LoVo (cell line): ENCODE data around the gene TMED4.

Source experiments
- DNase-seq: peaks from one replicate; pipeline ENCODE4 v3.0.0-alpha.2; 2016; ENCODE audit warnings: low spot score

TMED4 gene

DNA sequence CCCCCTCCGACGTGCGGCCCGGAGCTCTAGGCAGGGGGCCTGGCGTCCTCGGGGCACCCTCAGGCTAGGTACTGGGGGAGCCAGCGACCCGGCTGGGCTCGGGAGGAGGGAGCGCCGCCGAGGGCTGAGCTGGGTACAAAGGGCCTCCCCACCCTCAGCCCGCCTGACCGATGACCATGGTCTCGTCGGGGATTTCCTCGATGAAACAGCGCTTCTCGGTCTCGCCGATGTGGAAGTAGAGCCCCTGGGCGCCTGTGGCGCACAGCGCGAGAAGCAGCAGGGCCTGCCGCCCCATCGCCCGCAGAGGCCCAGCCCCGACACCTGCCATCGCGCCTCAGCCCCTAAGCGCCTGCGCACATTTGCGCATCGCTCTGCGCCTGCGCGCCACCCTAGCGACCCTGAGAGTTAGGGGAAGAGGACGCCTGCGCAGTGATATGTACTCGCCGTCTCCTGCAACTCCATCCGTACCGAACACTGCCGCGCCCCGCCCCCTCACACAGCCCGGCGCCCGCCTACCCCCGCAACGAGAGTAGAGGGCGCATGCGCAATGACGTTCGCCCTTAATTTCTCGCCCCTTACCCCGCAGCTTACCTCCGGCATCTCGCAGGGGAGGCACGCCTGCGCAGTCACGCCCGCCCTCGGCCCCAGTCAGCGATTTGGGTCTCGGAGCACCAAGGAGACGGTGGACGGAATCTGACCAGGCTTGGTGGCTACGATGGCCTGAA is at the start of gene TMED4:
Gene TMED4 (minus strand): TSS at position 353 of the 725 bp plus-strand sequence. CDS start 25 bp downstream, at position 328.
- peak; percentile 100 for DNase-seq

- no peak for DNase-seq
Measured at GRCh38 chr7:44631458-44632115, 49.6 kb upstream of the TMED4 start.

- DNase-seq = no peak
Measured at GRCh38 chr7:44630792-44631457, 48.9 kb upstream of the TMED4 start.

GRCh38 chr7:44629829-44630522 is 47.9 kb upstream of the TMED4 start:
- no peak for DNase-seq

DNA sequence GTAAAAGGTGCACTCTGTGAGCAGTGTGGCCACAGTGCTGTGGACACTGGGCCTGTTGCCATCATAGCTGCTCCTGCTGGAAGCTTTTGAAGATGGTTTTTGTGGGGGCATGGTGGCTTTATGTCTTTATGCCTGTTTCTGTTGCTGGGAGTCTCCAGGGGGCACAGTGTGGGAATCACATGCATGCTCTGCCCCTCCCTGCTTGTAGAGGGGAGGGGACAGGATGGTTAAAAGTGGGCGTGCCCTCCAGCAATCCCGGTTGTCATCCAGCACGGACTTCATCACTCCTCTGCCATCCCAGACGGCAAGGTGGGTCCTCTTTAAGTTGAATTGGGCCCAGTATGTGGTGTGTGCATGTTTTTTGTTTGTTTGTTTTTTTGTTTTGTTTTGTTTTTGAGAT is 44.6 kb upstream of the TMED4 start:
- DNase-seq = no peak

GRCh38 chr7:44625526-44626471 is 43.8 kb upstream of the TMED4 start:
- DNase-seq = no peak

- DNase-seq = no peak
Measured at GRCh38 chr7:44624318-44624717, 42.3 kb upstream of the TMED4 start.

GRCh38 chr7:44622342-44623151 is 40.5 kb upstream of the TMED4 start:
- no peak for DNase-seq

DNA sequence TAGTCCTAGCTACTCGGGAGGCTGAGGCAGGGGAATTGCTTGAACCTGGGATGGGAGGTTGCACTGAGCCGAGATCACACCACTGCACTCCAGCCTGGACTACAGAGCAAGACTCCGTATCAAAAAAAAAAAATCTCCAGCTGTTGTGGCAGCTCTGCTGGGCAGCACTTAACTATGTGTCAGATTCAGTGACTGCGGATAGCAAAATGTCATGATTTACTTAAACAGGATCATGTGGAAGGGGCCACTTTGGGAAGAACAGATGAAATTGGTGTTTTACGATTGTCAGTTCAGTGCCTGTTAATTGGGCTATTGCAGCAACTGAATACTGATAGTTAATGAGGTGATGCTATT is 39.7 kb upstream of the TMED4 start:
- DNase-seq = no peak

DNA sequence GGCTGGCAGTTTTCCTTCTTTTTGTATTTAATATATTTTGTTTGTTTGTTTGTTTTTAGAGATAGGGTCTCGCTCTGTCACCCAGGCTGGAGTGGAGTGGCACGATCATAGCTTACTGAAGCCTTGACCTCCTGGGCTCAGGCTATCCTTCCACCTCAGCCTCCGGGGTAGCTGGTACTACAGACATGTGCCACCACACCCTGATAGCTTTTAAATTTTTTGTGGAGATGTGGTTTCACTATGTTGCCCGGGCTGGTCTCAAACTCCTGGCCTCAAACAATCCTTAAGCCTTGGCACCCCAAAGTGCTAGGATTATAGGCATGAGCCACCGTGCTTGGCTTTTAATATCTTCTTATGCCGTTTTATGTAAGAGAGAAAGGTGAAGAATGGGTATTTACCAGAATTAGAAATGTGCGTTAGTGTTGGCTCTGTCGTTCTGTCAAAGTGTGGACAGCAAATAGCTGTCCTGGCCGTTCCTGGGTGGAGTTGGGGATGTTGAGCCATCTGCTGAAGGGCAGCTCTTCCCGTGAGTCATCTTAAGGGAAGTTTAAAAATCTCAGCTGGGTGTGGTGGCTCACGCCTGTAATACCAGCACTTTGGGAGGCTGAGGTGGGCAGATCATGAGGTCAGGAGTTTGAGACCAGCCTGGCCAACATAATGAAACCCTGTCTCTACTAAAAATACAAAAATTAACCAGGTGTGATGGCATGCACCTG is 39.2 kb upstream of the TMED4 start:
- peak; percentile 70 for DNase-seq

DNA sequence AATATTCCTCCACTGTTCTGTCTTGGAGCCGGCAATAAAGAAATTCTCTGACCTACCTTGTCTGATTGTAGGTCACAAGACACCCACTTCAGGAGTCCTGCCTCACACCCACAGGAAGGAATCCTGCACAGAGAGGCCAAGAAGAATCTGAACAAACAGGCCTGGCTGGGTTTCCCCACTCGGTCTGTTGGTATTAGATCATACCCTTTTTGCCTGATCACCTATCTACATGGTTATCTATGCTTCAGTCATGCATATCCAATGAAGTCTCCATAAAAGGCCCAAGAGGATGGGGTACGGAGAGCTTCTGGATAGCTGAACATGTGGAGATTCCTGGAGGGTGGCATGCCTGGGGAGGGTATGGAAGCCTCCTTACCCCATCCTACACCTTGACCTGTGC is 36.7 kb upstream of the TMED4 start:
- DNase-seq = no peak

- DNase-seq = no peak
Measured at GRCh38 chr7:44618045-44618444, 36.0 kb upstream of the TMED4 start.

DNA sequence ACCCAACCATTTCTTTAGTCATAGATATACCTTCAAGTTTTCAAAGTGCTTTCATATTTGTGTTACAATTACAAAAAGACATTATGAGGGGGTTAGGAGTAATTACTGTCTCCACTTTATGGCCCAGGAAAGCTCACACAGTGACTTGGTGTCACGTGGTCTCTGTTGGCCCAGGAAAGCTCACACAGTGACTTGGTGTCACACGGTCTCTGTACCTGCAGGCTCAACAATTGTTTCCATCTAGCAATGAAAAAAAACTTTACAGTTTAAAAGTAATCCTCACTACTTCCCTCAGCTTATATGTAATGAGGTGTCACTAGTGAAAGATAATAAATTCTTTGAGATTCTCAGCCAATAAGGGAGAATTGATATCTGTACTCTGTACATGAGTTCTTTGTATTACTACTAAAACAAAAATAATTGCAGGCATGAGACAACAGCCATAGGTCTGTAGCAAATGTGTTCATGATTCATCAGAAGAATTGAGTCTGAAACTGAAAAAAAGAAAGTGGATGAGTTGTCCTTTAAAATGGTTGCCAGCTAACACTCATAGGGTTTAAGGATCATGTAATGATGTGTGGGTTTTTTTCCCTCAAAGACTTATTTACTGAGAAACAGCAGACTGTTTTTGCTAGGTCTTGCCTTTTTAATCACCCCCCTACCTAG is 35.3 kb upstream of the TMED4 start:
- no peak for DNase-seq

DNA sequence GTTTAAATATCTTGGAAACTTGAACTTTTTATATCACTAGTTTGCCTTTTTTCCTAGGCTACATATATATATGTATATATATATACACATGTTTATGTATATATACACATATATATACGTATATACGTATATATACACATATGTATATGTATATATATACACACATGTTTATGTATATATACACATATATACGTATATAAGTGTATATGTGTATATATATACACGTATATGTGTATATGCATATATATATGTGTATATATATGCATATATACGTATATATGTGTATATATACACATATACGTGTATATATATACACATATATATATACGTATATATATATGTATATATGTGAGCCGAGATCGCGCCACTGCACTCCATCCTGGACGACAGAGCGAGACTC is 34.5 kb upstream of the TMED4 start:
- DNase-seq = no peak

- no peak for DNase-seq
Measured at GRCh38 chr7:44615793-44616192, 33.8 kb upstream of the TMED4 start.

DNA sequence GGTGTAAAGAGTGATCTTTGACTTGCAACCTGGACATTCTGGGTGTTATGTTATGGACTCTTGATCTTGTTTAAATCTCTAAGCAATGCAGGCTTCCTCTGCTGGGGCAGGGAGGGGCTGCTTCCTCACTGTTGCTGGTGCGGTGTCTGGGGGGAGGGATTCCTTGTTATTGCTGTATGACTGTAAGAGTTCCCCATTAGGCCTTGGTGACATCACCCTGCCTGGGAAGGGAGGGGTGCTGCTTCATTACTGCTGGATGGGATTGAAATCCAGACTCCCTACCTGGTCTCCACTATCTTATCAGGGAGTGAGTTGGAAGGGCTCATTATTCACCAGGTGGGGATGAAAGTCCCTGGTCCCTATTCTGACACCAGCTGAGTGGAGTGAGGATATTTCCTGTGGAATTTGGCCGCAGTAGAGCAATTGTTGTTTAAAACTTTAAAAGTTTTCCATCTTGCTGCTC is 33.1 kb upstream of the TMED4 start:
- DNase-seq = no peak

DNA sequence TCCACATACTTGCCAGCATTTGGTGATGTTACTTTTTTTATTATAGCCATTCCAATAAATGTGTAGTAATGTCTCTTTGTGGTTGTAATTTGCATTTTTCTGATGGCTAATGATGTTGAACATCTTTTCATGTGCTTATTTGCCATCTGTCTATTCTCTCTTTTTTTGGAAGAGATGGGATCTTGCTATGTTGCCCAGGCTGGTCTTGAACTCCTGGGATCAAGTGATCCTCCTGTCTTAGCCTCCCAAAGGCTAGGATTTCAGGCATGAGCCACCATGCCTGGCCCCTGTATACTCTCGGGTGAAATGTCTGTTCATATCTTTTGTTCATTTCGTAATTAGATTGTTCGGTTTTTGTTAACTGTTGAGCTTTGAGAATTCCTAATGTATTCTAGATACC is 27.8 kb upstream of the TMED4 start:
- DNase-seq = no peak

GRCh38 chr7:44608916-44609648 is 27.1 kb upstream of the TMED4 start:
- peak; percentile 58 for DNase-seq
